Measurements from ENCODE around the gene LEKR1. TPM values are rescaled to one million over a fixed set of nuclear protein-coding genes. Genes with fewer than 3 reads are reported as not detected.
"Not testable (repeated sequence)": the region's sequence is repeated elsewhere in the genome, so short reads cannot be mapped to it uniquely, and the experiment has no call there.

LEKR1 gene
- total RNA-seq, 1 experiment from 2014 or later: 1.3 TPM

DNA sequence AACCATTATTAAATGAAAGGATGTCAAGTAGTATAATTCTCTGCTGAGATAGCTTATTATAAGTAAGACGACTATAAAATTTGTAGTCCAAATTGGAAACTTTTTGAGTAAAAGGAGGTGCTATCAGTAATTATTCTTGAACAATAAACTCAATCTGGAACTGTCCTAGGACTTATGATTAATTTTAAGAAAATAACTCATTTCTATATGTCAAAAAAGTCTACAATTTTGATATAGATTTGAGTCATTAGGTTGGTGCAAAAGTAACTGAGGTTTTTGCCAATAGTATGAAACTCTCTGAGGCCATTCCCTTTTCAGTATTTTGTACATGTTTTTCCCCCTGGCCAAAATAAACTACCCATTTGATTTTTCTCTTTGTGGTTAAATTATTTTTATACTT, 41.0 kb downstream of the LEKR1 start:
- Mint-ChIP-seq H3K27me3 (ENCODE audit: insufficient read depth, unreplicated experiment) (no peaks in the 10 kb centered on the region), H3K27ac (ENCODE audit: low read depth, unreplicated experiment) (no peak overlapping the region), H3K4me1 (ENCODE audit: insufficient read depth, unreplicated experiment) (peaks cover 6% of the 10 kb centered on the region), H3K36me3 (ENCODE audit: insufficient read depth, unreplicated experiment) (no peaks in the 10 kb centered on the region), H3K9me3 (ENCODE audit: unreplicated experiment) (no peaks in the 10 kb centered on the region), H3K4me3 (ENCODE audit: unreplicated experiment) (no peak overlapping the region)
- no peak for DNase-seq (ENCODE audit: unreplicated experiment)
- intact Hi-C loops (cut with micrococcal nuclease): loop anchor here (5.0 kb wide), 1 partner anchor 190 kb away; no protein-coding TSS in a partner anchor
- POLR2A ChIA-PET: no interaction called here
- no TSS peak for BruUV-seq (replicated peaks)
- CTCF ChIA-PET: no interaction called here
- TF ChIP-seq CTCF (IDR thresholded peaks at IDR 0.05; ENCODE audit: unreplicated experiment): no peak

GRCh38 chr3:156867920-156868319, 41.8 kb downstream of the LEKR1 start:
- no peak for TF ChIP-seq CTCF (IDR thresholded peaks at IDR 0.05; ENCODE audit: unreplicated experiment)
- POLR2A ChIA-PET: no interaction called here
- Mint-ChIP-seq H3K9me3 (ENCODE audit: unreplicated experiment) (peaks cover under 1% of the 10 kb centered on the region), H3K4me3 (ENCODE audit: unreplicated experiment) (no peak overlapping the region), H3K27me3 (ENCODE audit: insufficient read depth, unreplicated experiment) (no peaks in the 10 kb centered on the region), H3K4me1 (ENCODE audit: insufficient read depth, unreplicated experiment) (no peaks in the 10 kb centered on the region), H3K27ac (ENCODE audit: low read depth, unreplicated experiment) (no peak overlapping the region), H3K36me3 (ENCODE audit: insufficient read depth, unreplicated experiment) (no peaks in the 10 kb centered on the region)
- DNase-seq (ENCODE audit: unreplicated experiment): no peak
- intact Hi-C loops (cut with micrococcal nuclease): loop anchor here (5.0 kb wide), 1 partner anchor 191 kb away; no protein-coding TSS in a partner anchor
- CTCF ChIA-PET: interaction anchor here (0.6 kb wide), 2 partner anchors 603 to 704 kb away, joined by 3 read pairs; no protein-coding TSS in a partner anchor
- BruUV-seq (replicated peaks): no TSS peak

- POLR2A ChIA-PET: interaction anchor here (0.6 to 1.5 kb wide), 2 partner anchors 10 to 1021 kb away, joined by 3 read pairs; no protein-coding TSS in a partner anchor
- intact Hi-C loops (cut with micrococcal nuclease): no loop called here
- no peak for TF ChIP-seq CTCF (IDR thresholded peaks at IDR 0.05; ENCODE audit: unreplicated experiment)
- CTCF ChIA-PET: interaction anchor here (0.8 kb wide), 1 partner anchor 19 kb away, joined by 4 read pairs; no protein-coding TSS in a partner anchor
- Mint-ChIP-seq H3K36me3 (ENCODE audit: insufficient read depth, unreplicated experiment) (no peaks in the 10 kb centered on the region), H3K27me3 (ENCODE audit: insufficient read depth, unreplicated experiment) (no peaks in the 10 kb centered on the region), H3K9me3 (ENCODE audit: unreplicated experiment) (peaks cover 16% of the 10 kb centered on the region), H3K27ac (ENCODE audit: low read depth, unreplicated experiment) (no peak overlapping the region), H3K4me1 (ENCODE audit: insufficient read depth, unreplicated experiment) (no peaks in the 10 kb centered on the region), H3K4me3 (ENCODE audit: unreplicated experiment) (no peak overlapping the region)
- DNase-seq (ENCODE audit: unreplicated experiment): no peak
- BruUV-seq (replicated peaks): no TSS peak
These were observed 47.8 kb downstream of the LEKR1 start for GRCh38 chr3:156873906-156874305.

- H3K36me3 Mint-ChIP-seq (ENCODE audit: insufficient read depth, unreplicated experiment); H3K27ac Mint-ChIP-seq (ENCODE audit: low read depth, unreplicated experiment); DNase-seq (ENCODE audit: unreplicated experiment); H3K27me3 Mint-ChIP-seq (ENCODE audit: insufficient read depth, unreplicated experiment); H3K4me1 Mint-ChIP-seq (ENCODE audit: insufficient read depth, unreplicated experiment); H3K4me3 Mint-ChIP-seq (ENCODE audit: unreplicated experiment); intact Hi-C loops (cut with micrococcal nuclease); BruUV-seq (replicated peaks): not testable (repeated sequence)
- ChIA-PET POLR2A (interaction anchor here (0.6 to 0.7 kb wide), 2 partner anchors 24 to 71 kb away, joined by 3 read pairs; no protein-coding TSS in a partner anchor), CTCF (interaction anchor here (0.7 kb wide), 1 partner anchor 198 kb away, joined by 3 read pairs; no protein-coding TSS in a partner anchor)
- H3K9me3 Mint-ChIP-seq (ENCODE audit: unreplicated experiment): peaks cover 20% of the 10 kb centered on the region
These were observed 53.3 kb downstream of the LEKR1 start for GRCh38 chr3:156879491-156879890.
